D341Med (cell line): ENCODE measurements around the gene BRPF1.
"Not testable (repeated sequence)": the region's sequence is repeated elsewhere in the genome, so short reads cannot be mapped to it uniquely, and the experiment has no call there.

Source experiments
- DNase-seq: peaks from one replicate; pipeline ENCODE4 v3.0.0; 2012; ENCODE audit warnings: low spot score

Gene BRPF1

GRCh38 chr3:9769012-9769411 is 37.5 kb downstream of the BRPF1 start:
- DNase-seq = no peak

GRCh38 chr3:9769426-9770275 is 38.1 kb downstream of the BRPF1 start, which contains the start of gene CAMK1:
Gene CAMK1 (minus strand): TSS chr3:9769947. CDS start chr3:9767749, 2,198 bp downstream.
- DNase-seq = peak; percentile 89

- DNase-seq = no peak
Measured at GRCh38 chr3:9770276-9770812, 38.8 kb downstream of the BRPF1 start.

- not testable (repeated sequence) for DNase-seq
Measured at GRCh38 chr3:9771007-9771406, 39.5 kb downstream of the BRPF1 start.

GRCh38 chr3:9776896-9777693 is 45.6 kb downstream of the BRPF1 start:
- no peak for DNase-seq

- no peak for DNase-seq
Measured at GRCh38 chr3:9777694-9778021, 46.1 kb downstream of the BRPF1 start.

GRCh38 chr3:9778143-9779074 is 46.9 kb downstream of the BRPF1 start:
- DNase-seq = no peak

- no peak for DNase-seq
Measured at GRCh38 chr3:9779075-9779593, 47.6 kb downstream of the BRPF1 start.

- no peak for DNase-seq
Measured at GRCh38 chr3:9779721-9780457, 48.4 kb downstream of the BRPF1 start.

- no peak for DNase-seq
Measured at GRCh38 chr3:9780458-9780812, 48.9 kb downstream of the BRPF1 start.

GRCh38 chr3:9780910-9781309 is 49.4 kb downstream of the BRPF1 start:
- no peak for DNase-seq

- no peak for DNase-seq
Measured at GRCh38 chr3:9781551-9781950, 50.0 kb downstream of the BRPF1 start.

- no peak for DNase-seq
Measured at GRCh38 chr3:9781978-9782603, 50.6 kb downstream of the BRPF1 start.

- DNase-seq = no peak
Measured at GRCh38 chr3:9782770-9783169, 51.2 kb downstream of the BRPF1 start.

GRCh38 chr3:9783954-9784353 is 52.4 kb downstream of the BRPF1 start:
- no peak for DNase-seq

GRCh38 chr3:9784965-9785364 is 53.4 kb downstream of the BRPF1 start:
- no peak for DNase-seq

GRCh38 chr3:9785602-9786001 is 54.1 kb downstream of the BRPF1 start:
- no peak for DNase-seq

- DNase-seq = no peak
Measured at GRCh38 chr3:9786209-9786739, 54.7 kb downstream of the BRPF1 start.

GRCh38 chr3:9786825-9787669 is 55.5 kb downstream of the BRPF1 start:
- no peak for DNase-seq
